T47D (cell line): ENCODE measurements around the gene BNC2.

Experiments
- DNase-seq, 2 experiments: peaks; one replicate each; pipeline versions ENCODE4 v3.0.0 to v3.0.0-alpha.2; 2011 to 2012; ENCODE audit warnings: low read depth in 1 of 2, low spot score in 1 of 2
- JUND ChIP-seq: IDR thresholded peaks from 2 replicates; pipeline ENCODE4 v1.6.1; 2012; ENCODE audit warnings: low read depth
- in situ Hi-C: cut with HindIII; loops from 2 replicates; pipeline ENCODE4 v1.10.0; 2016; ENCODE audit warnings: low sequenced_read_pairs, low pct_unique_long_range_greater_than_20kb

Gene BNC2

DNA sequence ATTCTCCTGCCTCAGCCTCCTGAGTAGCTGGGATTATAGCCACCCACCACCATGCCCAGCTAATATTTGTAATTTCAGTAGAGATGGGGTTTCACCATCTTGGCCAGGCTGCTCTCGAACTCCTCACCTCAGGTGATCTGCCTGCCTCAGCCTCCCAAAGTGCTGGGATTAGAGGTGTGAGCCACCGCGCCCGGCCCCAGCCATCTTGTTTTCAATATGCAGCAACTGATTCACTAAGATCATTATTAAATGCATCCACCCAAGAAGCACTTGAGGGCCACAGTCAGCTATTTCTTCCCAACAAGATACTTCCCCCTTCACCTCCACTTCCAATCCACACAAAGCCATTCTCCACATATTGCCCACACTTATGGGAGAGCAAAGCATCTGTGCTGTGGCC, 115.8 kb downstream of the BNC2 start:
- TF ChIP-seq JUND, result no peak
- DNase-seq, result no peak
- in situ Hi-C loops, result no loop called here

DNA sequence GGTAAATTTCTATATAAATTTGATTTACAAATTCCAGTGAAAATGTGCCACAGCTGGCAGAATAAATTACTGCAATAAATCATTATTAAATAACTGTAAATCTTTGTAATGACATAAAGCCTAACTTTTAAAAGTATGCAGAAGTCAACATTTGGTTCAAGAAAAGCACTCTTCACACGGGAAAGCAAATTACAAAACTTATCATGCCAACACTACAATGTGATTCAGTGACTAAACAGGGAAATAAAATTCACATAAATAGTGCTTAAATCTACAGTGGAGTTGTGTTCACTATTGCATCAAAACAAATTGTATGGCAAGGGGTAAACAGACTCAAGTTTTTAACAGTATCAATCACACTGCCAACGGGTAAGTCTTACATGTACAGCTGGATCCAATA, 117.2 kb downstream of the BNC2 start:
- DNase-seq, result no peak
- TF ChIP-seq JUND, result no peak
- in situ Hi-C loops, result no loop called here

DNA sequence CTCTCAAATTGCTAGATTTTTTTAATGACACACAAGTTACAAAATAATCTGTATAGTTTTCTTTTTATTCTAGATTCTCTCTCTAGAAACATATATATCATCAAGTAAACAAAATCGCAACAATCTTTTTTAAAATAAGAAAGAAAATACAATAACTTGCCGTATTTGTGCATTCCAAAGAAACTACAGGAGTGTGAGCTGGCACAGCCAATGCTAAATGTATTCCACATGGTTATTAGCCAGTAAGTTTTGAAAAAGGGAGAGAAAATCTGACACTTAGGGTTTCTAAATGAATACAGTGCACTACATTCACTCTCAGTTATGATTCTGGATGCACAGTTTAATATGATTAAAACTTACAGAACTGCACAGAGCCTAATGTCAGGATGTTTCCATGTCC, 117.9 kb downstream of the BNC2 start:
- DNase-seq, result no peak
- in situ Hi-C loops, result no loop called here
- no peak for TF ChIP-seq JUND

DNA sequence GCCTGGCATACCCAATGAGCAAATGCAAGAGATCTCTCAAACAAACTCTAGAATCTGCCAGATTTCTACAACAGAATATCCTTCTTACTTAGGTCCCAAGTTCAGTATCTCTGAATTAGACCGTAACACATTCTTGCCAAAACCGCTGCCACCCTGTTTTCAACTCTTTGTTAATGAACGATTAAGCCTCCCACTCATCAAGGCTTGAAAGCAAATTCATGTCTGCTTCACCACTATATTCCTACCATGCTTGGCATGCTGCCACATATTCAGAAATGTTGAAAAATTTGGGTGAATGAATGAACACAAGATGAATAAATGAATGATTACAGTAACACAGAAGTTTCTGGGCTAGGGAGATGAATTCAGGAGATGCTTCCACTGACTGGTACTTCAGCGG, 119.9 kb downstream of the BNC2 start:
- TF ChIP-seq JUND, result no peak
- DNase-seq, result no peak
- in situ Hi-C loops, result no loop called here

DNA sequence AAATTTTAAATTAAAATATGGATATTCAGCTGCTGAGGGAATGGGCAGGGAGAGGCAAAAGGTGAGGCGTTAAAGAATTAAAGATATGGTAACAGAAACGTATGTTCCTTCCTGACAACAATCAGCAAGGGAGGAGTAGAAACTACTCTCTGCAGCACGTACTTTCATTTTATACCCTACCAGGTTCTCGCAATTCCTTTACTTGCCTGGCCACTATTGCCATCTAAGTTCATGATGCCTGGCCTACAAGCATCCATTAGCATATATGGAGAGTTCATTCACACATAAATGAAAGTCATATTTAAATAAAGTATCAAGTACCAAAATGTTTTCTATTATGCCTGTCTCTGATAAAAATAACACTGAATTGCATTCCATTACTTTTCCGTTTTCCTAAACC, 125.1 kb downstream of the BNC2 start:
- in situ Hi-C loops, result no loop called here
- no peak for TF ChIP-seq JUND
- DNase-seq, result no peak

DNA sequence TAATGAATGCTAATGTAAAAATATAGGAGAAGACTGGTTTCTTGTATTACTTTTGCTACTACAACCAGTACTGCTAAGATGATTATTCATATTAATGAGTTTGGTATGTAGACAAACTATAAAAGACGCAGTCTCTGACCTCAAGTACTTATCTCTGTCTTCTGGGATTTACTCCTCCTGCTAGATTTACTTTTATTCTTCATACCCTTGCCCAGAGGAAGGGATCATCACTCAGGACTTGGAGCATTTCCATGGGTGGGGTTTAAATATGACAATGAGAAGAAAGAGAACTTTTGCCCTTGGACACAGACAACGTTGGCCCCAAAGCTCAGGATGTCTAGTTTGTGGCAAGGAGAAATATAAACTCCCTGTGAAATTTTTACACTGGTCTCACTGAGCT, 126.1 kb downstream of the BNC2 start:
- in situ Hi-C loops, result no loop called here
- no peak for DNase-seq
- TF ChIP-seq JUND, result no peak

DNA sequence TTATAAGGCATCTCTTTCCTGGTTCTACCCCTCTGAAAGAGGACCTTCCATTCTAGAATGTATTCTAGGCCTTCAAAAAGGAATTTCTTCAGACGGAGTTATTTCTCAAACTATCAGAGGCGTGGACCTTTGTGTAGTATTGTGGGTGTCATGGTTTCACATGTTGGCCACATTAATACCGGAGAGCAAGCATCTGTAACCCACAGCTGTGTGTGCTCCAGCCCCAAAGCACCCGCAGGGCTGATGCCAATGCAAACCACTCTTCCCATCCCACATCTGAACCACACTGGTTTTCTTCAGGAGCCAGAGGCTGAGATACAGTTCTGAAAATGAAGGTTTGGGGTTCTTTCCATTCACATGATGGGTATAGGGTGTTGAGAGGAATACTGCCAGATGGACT, 127.1 kb downstream of the BNC2 start:
- no peak for TF ChIP-seq JUND
- DNase-seq, result no peak
- in situ Hi-C loops, result no loop called here

DNA sequence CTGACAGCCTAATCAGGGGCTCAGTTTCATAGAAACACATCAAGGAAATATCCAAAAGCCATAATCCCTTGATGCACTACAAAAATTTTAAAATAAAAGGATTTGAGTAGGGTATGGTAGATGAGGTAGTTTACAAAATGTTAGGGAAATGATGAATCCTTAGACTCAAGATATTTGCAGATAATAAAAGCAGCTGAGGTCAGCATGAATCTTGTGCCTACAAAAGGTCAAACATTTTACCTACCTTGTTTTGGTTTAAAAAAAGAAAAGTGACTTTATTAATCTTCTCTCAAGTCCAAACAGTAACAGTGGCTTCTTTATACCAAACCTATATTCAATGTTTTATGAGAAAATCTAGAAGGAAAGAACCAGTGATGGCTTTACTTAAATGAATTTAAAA, 135.5 kb downstream of the BNC2 start:
- no peak for TF ChIP-seq JUND
- DNase-seq, result no peak
- in situ Hi-C loops, result no loop called here

DNA sequence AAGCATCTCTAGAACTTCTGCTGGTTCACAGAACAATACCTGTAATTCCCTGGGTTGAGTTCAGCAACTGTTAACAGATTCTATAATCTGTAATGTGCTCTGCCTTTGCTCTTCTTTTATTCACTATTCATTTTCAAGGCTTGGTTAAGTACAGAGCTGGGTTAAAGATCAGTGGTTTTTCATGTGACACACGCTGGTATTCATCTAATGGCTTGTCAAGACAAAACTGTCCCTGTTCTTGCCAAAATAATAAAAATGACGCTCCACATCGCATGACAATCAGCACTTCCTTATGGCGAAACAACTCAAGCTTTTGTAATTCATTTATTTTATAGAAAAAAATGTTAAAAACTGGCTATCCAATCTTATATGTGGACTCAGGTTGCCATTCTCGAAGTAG, 137.9 kb downstream of the BNC2 start:
- in situ Hi-C loops, result no loop called here
- DNase-seq, result no peak
- TF ChIP-seq JUND, result no peak

DNA sequence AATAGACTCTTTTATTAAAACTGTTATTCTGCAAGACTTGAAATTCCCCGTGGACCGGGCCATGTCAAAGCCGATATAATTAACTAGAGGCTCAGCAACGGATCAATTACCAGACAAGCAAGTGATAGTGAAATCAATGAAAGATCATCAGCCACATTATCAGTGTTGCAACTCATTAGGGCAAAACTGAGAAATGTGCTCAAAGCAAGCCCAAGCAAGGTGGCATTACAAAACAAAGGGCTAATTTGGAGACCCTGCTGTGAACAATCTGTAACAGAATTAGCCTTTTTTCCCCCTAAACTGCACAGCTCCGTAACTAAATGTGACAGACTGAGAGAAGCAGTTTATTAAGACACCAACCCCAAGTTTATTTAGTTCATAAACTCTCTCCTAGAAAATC, 140.3 kb downstream of the BNC2 start:
- in situ Hi-C loops, result no loop called here
- no peak for DNase-seq
- TF ChIP-seq JUND, result no peak

DNA sequence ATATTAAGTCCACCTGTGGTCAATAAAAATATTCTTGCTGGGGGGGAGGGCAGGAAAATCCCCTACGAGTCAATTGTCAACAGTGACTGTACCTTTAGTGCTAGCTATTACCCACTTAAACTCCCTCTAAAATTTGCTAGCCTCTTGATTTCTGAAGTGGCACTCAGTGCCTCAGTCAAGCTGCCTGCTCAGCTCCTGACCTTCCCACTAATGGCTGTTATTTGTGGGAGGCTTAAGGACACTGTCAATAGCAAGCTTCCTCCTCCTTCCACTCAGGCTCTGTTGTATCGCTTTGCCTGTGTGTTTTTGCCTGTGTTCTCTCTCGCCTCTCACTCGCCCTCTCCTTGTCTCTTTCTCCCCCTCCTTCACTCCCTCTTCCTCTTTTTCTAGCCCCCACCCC, 140.8 kb downstream of the BNC2 start:
- in situ Hi-C loops, result no loop called here
- no peak for TF ChIP-seq JUND
- DNase-seq, result no peak

DNA sequence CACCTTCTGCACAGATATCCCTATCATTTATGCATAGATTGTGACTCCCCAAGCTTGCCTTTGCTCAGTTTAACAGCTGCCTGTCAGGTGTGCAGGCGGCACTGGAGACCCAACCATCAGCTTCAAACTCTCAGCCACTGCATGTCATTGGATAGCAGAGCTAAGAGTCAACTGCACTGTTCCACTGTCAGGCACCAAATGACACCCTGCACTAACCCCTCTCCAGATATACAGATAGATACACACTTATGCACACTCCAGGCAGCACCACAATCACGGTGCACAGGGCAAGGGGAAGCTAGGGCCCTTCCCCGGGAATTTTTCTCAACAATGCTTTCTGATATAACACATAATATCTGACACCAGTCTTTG, 142.3 kb downstream of the BNC2 start:
- DNase-seq, result no peak
- TF ChIP-seq JUND, result no peak
- in situ Hi-C loops, result no loop called here

DNA sequence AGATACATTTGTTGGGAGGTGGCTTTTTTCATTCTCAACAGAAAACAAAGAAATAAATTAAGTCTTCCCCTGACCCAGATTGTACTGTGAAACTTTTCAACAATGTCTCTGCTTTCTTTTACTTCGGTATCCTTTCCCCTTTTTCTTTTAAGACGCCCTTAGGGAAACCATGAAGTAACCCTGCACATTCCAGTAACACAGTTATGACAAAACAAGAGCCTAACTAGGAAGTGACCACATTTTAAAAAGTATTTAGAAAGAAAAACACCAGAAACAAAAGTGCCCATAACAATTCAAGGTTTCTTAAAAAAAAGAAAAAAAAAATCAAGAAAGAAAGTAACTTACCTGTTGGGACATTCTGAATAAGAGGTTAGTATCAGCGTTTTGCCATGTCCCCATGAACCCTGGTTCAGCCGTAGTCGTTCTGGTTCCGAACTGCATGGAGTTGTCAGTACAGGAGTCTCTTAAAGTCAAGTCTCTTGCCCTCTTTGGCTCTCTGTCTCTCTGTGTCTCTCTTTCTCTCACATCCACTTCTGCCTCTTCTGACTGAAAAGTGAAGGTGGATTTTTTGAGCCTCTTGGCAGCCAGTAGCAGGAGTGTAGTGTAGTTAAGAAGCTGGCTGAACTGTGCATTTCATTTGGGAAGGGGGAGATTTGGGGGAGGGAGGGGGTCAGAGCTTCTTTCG, 142.9 kb downstream of the BNC2 start:
- DNase-seq, result no peak
- in situ Hi-C loops, result no loop called here
- no peak for TF ChIP-seq JUND

DNA sequence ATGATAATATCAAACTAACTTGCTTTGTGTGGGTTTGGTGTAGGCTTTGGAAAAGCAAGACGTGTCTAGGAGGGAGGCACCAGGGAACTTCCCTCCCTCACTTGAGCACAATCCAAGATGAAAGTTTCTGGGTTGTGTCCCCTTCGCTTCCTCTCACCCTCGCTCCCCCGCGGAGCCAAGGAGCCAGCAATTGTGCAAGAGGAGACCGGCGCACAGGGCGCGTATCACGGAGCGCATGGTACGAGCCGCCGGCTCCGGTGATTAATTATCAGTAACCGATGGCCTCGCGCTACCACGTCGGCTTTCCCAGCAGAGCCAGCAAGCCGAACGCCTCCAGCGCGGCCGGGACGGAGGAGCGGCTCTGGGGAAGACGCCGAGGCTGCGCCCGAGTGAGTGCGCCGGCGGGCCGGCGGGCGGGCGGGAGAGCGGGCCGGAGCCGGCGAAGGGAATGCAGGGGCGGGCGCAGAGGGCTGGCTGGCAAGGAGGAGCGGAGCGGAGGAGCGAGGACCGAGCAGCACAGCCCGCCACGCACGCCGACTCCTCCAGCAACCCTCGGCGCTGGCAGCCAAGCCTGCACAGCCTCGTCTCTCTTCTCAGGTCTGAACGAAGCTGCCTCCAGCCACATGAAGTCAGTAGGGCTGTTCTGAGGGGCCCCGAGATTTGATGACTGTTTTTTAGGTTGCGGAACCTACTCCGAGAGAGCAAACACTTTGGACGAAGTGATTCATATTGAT, 143.6 kb downstream of the BNC2 start:
- peak; percentile 19 to 26 for DNase-seq
- in situ Hi-C loops, result no loop called here
- TF ChIP-seq JUND, result no peak
